Heart left ventricle (tissue), 16 donors: ENCODE data around the gene LEUTX. TPM values are rescaled to one million over a fixed set of nuclear protein-coding genes. Genes with fewer than 3 reads are reported as not detected.

Experiments used
- ATAC-seq, 4 donors: fragments of 200-7000 bp; cut with Tn5 transposase; one replicate each; pipeline ENCODE4 v1.9.1; 2020 to 2022; ENCODE audit warnings: moderate library complexity in 4 of 4, mild to moderate bottlenecking in 3 of 4, moderate number of reproducible peaks in 1 of 4
- DNase-seq, 5 donors: peaks; one replicate each; pipeline ENCODE4 v3.0.0-alpha.2; 2020
- H3K27ac ChIP-seq, 12 donors: fragments of 200-600 bp; sonication (generic) in 4 of 12; one replicate each; pipeline versions ENCODE4 v1.5.0 to v1.8.0; 2016 to 2022; ENCODE audit warnings: mild to moderate bottlenecking in 2 of 12
- H3K27me3 ChIP-seq, 9 donors: fragments of 200-600 bp; sonication (generic) in 2 of 9; one replicate each; pipeline versions ENCODE4 v1.5.1 to v1.8.0; 2016 to 2022; ENCODE audit warnings: mild to moderate bottlenecking in 3 of 9
- H3K36me3 ChIP-seq, 9 donors: fragments of 200-600 bp; sonication (generic) in 2 of 9; one replicate each; pipeline versions ENCODE4 v1.5.0 to v1.8.0; 2018 to 2022; ENCODE audit warnings: mild to moderate bottlenecking in 2 of 9
- H3K4me1 ChIP-seq, 12 donors: fragments of 200-600 bp; sonication (generic) in 4 of 12; one replicate each; pipeline versions ENCODE4 v1.5.0 to v1.8.0; 2016 to 2022; ENCODE audit warnings: mild to moderate bottlenecking in 3 of 12
- H3K4me3 ChIP-seq, 12 donors: fragments of 200-600 bp; sonication (generic) in 4 of 12; one replicate each; pipeline versions ENCODE4 v1.5.0 to v1.8.0; 2017 to 2022; ENCODE audit warnings: mild to moderate bottlenecking in 9 of 12, moderate library complexity in 4 of 12
- H3K9me3 ChIP-seq, 12 donors: fragments of 200-600 bp; sonication (generic) in 4 of 12; one replicate each; pipeline versions ENCODE4 v1.5.0 to v1.8.0; 2016 to 2022; ENCODE audit warnings: mild to moderate bottlenecking in 1 of 12
- CTCF ChIP-seq, 12 donors: fragments of 200-600 bp; sonication (generic) in 4 of 12; IDR thresholded peaks; one replicate each; pipeline versions ENCODE4 v1.5.0 to v1.8.0; 2018 to 2022; ENCODE audit warnings: antibody characterized with exemption in 12 of 12, mild to moderate bottlenecking in 5 of 12
- POLR2A ChIP-seq, 2 donors: fragments of 450-650 bp; IDR thresholded peaks; one replicate each; pipeline ENCODE4 v1.6.1; 2017; ENCODE audit warnings: antibody characterized with exemption in 2 of 2, mild to moderate bottlenecking in 2 of 2, moderate library complexity in 2 of 2
- WGBS, 4 donors: extraction: QIAGEN DNeasy Blood & Tissue Kit in 2 of 4; methylation state at CpG; one replicate each; pipeline versions ENCODE4 v1.1.5 to v1.1.7; 2013 to 2018; 5-methylcytosine and 5-hydroxymethylcytosine counted together
- intact Hi-C, 10 donors: fragments of 100-400 bp; cut with DNase I; formaldehyde crosslinking; loops; one replicate each; pipeline versions ENCODE4 v1.11.1 to v1.14.2; 2022
- long read RNA-seq, 3 donors: library from polyadenylated mRNA; unstranded; transcript quantifications; one replicate each; pipeline ENCODE4 v2.0.0, GENCODE V29; 2020 to 2021
- polyA plus RNA-seq, 2 donors: library from polyadenylated mRNA; stranded (reverse); fragments of 200-250 nt; gene quantifications; one replicate each; pipeline ENCODE4 v1.2.3, GENCODE V29; 2013
- total RNA-seq, 9 donors: library from RNA; depleted of rRNA in 2 of 9; stranded (reverse); fragments of >200 nt in 2 of 9; fragmentation: NEBNext Ultra II Directional in 3 of 9; extraction: Animal tissue kit (Norgen Biotek cat#: 25700) in 3 of 9; gene quantifications; one replicate each; pipeline versions ENCODE4 v1.1.0 to v1.2.4, GENCODE V29; 2016 to 2023
- donor health status: ischemic (EF 13 %, LVEDD 7.1; RV severe dilation, severe dysfunction).
- donor health status: healthy with polysubstance abuse.
- donor health status: DM: no; HTN: yes; CAD: no.
- donor health status: DM: no; HTN: no; CAD: no.
- donor health status: ischemic (EF 25% LVEDD 6.9; RV normal size, moderate dysfunction).
- donor health status: ischemic (EF 25% LVEDD 5.7; RV mildly dilated, moderate dysfunction).
- donor health status: healthy.
- donor health status: DM: yes; HTN: yes; CAD: no.
- donor health status: ischemic (EF 35%, LVEDD 5.7; RV mildly dilated, moderate dysfunction).
- donor health status: nonischemic (EF 11% LVEDD 7.7; RV severe dilation, severe dysfunction).
- donor health status: DM: yes; HTN: yes; CAD: no.
- donor health status: PGD.
- donor health status: ischemic (EF 29% LVEDD 5.4; RV normal size, mild dysfunction).
- donor health status: nonischemic (EF 23%, LVEDD 6.1; RV moderate dilation, normal function).

The LEUTX gene
- total RNA-seq (not detected), polyA plus RNA-seq (not detected)
- long read RNA-seq, donor 1: 0 reads
- long read RNA-seq, donor 2: 0 reads
- long read RNA-seq, donor 3: 0 reads

- Histone ChIP-seq H3K4me3 (no peak within 1 kb of the TSS), H3K4me1 (no peaks in the 10 kb centered on the region), H3K27me3 (peaks cover 0 to 16% (median 0%) of the 10 kb centered on the region in 9 donors), H3K27ac (no peak within 1 kb of the TSS), H3K36me3 (no peaks in the 10 kb centered on the region), H3K9me3 (no peaks in the 10 kb centered on the region)
- TF ChIP-seq CTCF (IDR thresholded peaks at IDR 0.05): no peak
- TF ChIP-seq POLR2A (IDR thresholded peaks at IDR 0.05): no peak
- 60 to 73% (median 65%) methylated on average over 4 of the region's 4 CpGs for WGBS, 4 donors
- DNase-seq: no peak
- no peak for ATAC-seq
- intact Hi-C loops: no loop called here
These were observed at the start of gene LEUTX for GRCh38 chr19:39778763-39779162. LEUTX (plus strand) TSS chr19:39778854; CDS start chr19:39778921, 67 bp downstream.

- TF ChIP-seq CTCF (IDR thresholded peaks at IDR 0.05): no peak
- TF ChIP-seq POLR2A (IDR thresholded peaks at IDR 0.05): no peak
- no peak overlapping the region for H3K4me3 ChIP-seq
- H3K27me3 ChIP-seq: peaks cover 0 to 6% (median 0%) of the 10 kb centered on the region in 9 donors
These were observed 49.1 kb upstream of the LEUTX start for GRCh38 chr19:39729594-39729993.

GRCh38 chr19:39731685-39732084 lies 47.0 kb upstream of the LEUTX start:
- no peaks in the 10 kb centered on the region for H3K9me3 ChIP-seq
- DNase-seq (no peak), ATAC-seq (no peak)
- no peak for TF ChIP-seq CTCF (IDR thresholded peaks at IDR 0.05)
- no peak for TF ChIP-seq POLR2A (IDR thresholded peaks at IDR 0.05)
- H3K27me3 ChIP-seq: peaks cover 0 to 4% (median 0%) of the 10 kb centered on the region in 9 donors
- 48 to 94% (median 92%) methylated on average over 1 of the region's 1 CpG for WGBS, 4 donors
- H3K4me3 ChIP-seq: no peak overlapping the region
- intact Hi-C loops: no loop called here
- H3K4me1 ChIP-seq: no peaks in the 10 kb centered on the region
- H3K36me3 ChIP-seq: no peaks in the 10 kb centered on the region
- H3K27ac ChIP-seq: no peak overlapping the region

More at GRCh38 chr19:39729594-39729993, 49.1 kb upstream of the LEUTX start:
- intact Hi-C loops: no loop called here
- ATAC-seq (no peak), DNase-seq (no peak)
- no peaks in the 10 kb centered on the region for H3K36me3 ChIP-seq
- no peaks in the 10 kb centered on the region for H3K9me3 ChIP-seq
- 54 to 61% (median 56%) methylated on average over 4 of the region's 4 CpGs for WGBS, 4 donors
- no peaks in the 10 kb centered on the region for H3K4me1 ChIP-seq
- no peak overlapping the region for H3K27ac ChIP-seq

GRCh38 chr19:39733841-39734240 lies 44.8 kb upstream of the LEUTX start:
- no peak for TF ChIP-seq POLR2A (IDR thresholded peaks at IDR 0.05)
- TF ChIP-seq CTCF (IDR thresholded peaks at IDR 0.05): no peak
- 68 to 84% (median 79%) methylated on average over 2 of the region's 2 CpGs for WGBS, 4 donors
- H3K36me3 ChIP-seq: no peaks in the 10 kb centered on the region
- DNase-seq: no peak
- no peaks in the 10 kb centered on the region for H3K9me3 ChIP-seq
- H3K27me3 ChIP-seq: peaks cover 0 to 11% (median 0%) of the 10 kb centered on the region in 9 donors
- no peak overlapping the region for H3K4me3 ChIP-seq
- no peak for ATAC-seq
- no peaks in the 10 kb centered on the region for H3K4me1 ChIP-seq
- H3K27ac ChIP-seq: no peak overlapping the region
- intact Hi-C loops: no loop called here
